KOPT-K1 (cell line): ENCODE data around the gene NR6A1.

ENCODE experiments used
- H3K27ac ChIP-seq: fragments of 200-600 bp; sonication (generic); 2 replicates; pipeline ENCODE4 v1.5.1; 2016; ENCODE audit warnings: antibody characterized with exemption, mild to moderate bottlenecking, low read depth, low read length; ENCODE audit not compliant: poor library complexity, severe bottlenecking
- H3K36me3 ChIP-seq: fragments of 200-600 bp; sonication (generic); 2 replicates; pipeline ENCODE4 v1.5.1; 2017; ENCODE audit warnings: antibody characterized with exemption, mild to moderate bottlenecking, low read length, moderate library complexity; ENCODE audit not compliant: insufficient read depth
- H3K9me3 ChIP-seq: fragments of 200-600 bp; sonication (generic); 2 replicates; pipeline ENCODE4 v1.5.1; 2017; ENCODE audit warnings: antibody characterized with exemption, low read length, mild to moderate bottlenecking; ENCODE audit not compliant: insufficient read depth, poor library complexity, severe bottlenecking

Gene NR6A1

DNA sequence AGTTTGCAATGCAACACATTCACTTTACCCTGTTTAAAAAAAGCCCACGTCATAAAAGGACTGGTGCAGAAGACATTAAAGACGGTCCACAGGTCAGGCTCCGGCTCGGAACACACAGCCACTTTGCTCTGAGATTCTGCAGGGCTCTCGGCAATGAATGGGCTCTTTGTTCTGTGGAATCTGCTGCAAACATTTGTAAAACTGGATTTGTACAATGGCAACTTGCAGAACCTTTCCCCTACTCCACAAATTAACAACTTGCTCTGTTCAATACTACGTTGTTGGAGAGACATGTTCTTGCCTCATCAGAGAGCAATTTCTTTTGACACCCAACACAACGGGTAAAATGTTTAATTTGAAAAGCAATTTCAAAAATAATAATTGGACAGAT, 250.9 kb downstream of the NR6A1 start:
- Histone ChIP-seq H3K36me3 (no peaks in the 10 kb centered on the region), H3K27ac (no peak overlapping the region), H3K9me3 (no peaks in the 10 kb centered on the region)

DNA sequence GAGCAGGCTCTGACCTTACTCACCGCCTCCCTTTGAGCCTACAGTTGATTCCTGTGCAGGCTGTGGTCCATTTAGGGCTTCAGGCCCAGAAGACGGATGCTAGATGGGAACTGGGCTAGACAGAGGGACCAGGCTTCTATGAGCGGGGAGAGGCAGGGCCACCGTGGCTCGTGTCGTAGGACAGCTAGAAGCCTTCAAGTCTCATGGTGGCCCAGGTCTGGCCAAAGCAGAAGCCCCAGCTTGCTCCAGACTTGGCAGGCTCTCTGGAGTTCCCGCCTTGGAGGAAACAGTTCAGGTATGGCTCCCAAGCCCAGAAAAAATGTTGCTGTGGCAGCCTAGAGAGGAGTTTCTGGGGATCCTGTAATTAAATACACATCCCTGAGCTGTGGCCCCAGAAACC, 253.0 kb downstream of the NR6A1 start:
- Histone ChIP-seq H3K9me3 (no peaks in the 10 kb centered on the region), H3K36me3 (no peaks in the 10 kb centered on the region), H3K27ac (no peak overlapping the region)

GRCh38 chr9:124517600-124517999, 253.5 kb downstream of the NR6A1 start:
- no peaks in the 10 kb centered on the region for H3K9me3 ChIP-seq
- no peaks in the 10 kb centered on the region for H3K36me3 ChIP-seq
- H3K27ac ChIP-seq: no peak overlapping the region

DNA sequence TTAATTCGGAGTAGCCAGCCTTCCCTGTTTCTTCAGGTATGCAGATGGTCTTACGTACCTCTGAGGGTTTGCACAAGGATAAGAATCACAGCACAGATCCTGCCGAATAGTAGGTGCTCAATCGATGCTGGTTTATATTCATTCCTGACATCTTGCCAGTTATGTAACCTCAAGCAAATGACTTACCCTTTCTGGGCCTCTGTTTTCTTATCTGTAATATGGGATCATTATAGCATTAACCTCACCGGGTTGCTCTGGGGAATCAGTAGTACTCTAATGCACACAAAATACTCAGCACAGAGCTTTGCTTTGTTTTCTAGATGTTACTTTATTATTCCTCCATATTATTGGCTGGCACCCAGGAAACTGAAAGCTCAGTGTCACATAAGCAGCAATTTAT, 256.2 kb downstream of the NR6A1 start:
- Histone ChIP-seq H3K9me3 (no peaks in the 10 kb centered on the region), H3K36me3 (no peaks in the 10 kb centered on the region), H3K27ac (no peak overlapping the region)

GRCh38 chr9:124514125-124514524, 257.0 kb downstream of the NR6A1 start:
- H3K9me3 ChIP-seq: no peaks in the 10 kb centered on the region

DNA sequence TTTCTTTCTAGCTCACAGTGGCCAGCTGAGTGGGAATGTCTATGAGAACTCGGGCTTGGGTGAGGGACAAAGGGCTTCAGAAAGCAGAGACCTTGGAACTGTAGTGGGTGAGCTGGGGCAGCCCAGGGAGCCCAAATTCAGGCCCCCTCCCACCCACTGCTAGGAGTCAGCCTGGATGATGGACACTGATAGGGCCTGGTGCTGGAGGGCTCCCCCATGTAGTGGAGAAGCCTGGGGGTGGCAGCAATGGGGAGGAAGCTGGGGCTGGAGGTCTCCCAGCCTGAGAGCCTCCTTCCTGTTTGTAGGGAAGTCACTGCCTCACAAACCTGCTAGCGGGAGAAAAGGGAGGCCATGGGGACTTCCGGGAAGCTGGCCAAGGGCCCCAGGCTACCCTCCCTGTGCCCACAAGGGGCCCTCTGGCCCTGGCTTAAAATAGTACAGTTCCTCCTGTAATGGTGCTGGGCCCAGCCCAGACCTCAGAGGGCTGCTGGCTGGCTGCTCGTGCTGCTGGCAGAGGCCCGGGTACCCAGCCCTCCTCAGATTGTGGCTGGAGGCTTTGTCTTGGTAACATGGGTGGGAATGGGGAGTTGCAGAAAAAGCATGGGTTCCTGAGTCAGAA, 257.6 kb downstream of the NR6A1 start:
- Histone ChIP-seq H3K27ac (no peak overlapping the region), H3K9me3 (no peaks in the 10 kb centered on the region), H3K36me3 (no peaks in the 10 kb centered on the region)

More at GRCh38 chr9:124514125-124514524, 257.0 kb downstream of the NR6A1 start:
- H3K27ac ChIP-seq: no peak overlapping the region
- no peaks in the 10 kb centered on the region for H3K36me3 ChIP-seq

DNA sequence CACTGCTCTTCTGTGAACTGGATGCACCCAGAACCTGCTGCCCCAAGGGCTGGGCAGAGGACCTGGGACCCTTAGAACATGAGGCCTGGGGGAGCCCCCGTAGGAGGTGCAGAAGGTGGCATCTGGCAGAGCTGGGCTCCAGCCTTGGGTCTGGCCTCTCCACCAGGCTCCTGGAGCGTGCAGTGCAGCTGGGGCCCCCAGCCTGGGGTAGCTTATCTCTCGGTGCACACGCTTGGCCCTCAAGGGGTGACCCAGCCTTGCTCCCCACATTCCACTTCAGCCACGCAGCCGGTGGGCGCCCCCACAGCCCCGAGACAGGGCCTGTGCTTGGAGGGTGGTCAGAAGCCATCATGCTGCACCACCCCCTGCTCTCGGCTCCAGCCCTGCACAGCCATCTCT, 258.3 kb downstream of the NR6A1 start:
- Histone ChIP-seq H3K9me3 (no peaks in the 10 kb centered on the region), H3K36me3 (no peaks in the 10 kb centered on the region), H3K27ac (no peak overlapping the region)

DNA sequence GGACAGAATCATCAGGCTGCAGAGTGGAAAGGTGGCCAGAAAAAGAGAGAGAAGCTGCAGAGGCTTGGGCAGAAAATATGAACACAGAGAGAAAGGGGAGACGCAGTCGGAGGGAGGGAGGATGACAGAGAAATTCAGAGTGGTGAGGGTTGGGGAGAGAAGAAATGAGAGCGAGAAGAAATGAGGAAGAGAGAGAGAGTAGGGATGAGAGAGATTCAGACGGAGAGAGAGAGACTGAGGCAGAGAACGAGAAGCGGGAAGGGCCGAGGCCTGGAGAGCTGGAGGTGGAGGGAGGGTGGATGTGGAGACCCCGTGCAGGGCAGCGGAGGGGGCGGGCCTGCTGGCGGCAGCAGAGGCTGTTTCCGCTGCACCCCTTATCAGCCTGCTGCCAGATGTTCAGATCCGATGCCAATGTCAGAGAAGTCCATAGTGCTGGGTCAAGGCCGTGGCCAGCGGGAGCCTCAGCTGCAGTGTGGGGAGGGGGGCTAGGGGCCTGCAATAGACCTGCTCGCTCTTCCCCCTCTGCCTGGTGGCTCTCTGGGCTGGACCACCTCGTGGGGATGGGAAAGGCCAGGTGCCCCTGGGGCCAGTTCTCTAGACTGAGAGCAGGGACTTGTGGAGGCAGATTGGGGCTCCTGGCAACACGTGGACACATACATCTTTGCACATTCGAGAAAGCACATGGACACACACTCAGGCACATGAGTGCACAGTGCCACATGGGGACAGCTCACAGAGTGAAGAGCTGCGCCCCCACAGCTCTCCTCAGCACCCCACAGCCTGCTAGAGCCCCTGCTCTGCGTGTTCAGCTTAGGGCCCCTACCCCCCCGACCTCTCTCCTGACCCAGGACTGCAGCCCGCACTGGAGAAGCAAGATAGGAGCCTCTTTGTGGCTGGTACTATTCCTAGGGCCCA, 259.0 kb downstream of the NR6A1 start:
- H3K27ac ChIP-seq: no peak overlapping the region
- no peaks in the 10 kb centered on the region for H3K36me3 ChIP-seq
- H3K9me3 ChIP-seq: no peaks in the 10 kb centered on the region

GRCh38 chr9:124511426-124511840, 259.7 kb downstream of the NR6A1 start:
- no peaks in the 10 kb centered on the region for H3K36me3 ChIP-seq
- no peak overlapping the region for H3K27ac ChIP-seq

GRCh38 chr9:124510650-124511425, 260.3 kb downstream of the NR6A1 start:
- H3K9me3 ChIP-seq: no peaks in the 10 kb centered on the region
- no peaks in the 10 kb centered on the region for H3K36me3 ChIP-seq
- H3K27ac ChIP-seq: no peak overlapping the region

More at GRCh38 chr9:124511426-124511840, 259.7 kb downstream of the NR6A1 start:
- H3K9me3 ChIP-seq: no peaks in the 10 kb centered on the region

DNA sequence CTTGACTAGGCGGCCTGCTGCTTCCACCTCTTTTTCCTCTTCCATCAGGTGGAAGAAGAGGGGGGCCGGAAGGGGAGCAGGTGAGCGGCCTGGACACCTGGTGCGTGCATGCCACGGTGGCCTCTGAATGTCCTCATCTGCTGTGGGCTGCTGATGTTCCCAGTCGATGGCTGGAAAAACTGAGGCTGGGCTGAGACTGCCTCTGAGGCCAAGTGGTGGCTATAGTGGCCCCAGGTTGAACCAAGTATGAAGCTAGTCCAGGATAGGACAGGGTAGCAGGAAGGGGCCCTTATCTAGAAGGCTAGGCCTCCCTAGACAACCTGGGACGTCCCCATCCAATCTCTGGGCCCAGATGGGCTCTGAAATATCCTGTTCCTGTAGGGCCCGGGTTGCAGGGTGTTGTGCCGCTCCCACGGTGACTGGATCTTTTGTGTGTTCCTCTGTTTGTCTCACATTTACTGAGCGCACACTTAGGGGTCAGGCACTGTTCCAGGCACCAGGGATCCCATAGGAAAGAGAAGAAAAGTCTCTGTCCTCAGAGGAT, 263.2 kb downstream of the NR6A1 start:
- no peaks in the 10 kb centered on the region for H3K36me3 ChIP-seq
- no peak overlapping the region for H3K27ac ChIP-seq
- H3K9me3 ChIP-seq: no peaks in the 10 kb centered on the region

DNA sequence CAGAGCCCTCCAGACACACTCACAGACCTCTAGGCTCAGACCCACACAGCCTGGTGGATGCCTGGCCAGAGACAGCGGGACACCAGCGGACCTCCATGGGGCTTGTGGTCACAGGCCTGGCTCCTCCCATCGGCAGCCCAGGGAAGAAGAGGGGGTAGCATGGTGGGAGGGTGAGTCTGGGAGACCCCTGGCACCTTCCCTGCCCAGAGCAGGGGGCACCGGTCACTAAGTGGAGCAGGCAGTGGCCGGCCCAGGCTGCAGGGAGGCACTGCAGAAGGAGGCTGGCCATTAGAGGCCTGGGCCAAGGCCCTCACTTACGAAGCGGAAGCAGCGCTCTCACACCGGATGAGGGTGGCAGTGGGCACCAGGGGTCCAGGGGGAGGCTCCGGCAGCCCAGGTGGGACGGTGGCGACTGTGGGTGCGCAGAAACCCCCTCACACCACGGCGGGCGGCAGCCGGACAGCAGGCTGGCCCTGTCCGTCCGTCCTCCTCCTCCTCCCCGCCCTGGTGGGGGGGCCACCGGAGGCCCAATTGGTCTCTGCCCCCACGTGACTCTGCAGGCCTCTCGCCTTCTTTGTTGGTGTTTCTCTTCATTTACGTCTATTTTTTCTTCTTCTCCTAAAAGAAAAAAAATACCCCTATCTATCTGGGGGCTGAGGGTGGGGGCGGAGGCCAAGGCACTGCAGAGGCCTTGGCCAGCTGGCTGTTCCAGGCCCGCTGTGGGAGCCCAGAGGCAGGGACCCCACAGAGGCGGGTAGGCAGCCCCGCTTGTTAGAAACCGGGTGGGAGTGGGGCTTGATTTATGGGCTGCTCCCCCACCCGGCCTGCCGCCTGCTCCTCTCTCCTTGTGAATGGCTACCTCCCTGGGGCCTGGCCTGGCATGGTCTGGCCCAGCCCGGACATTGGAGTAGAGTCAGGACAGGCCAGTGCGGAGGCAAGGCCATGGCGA, 263.9 kb downstream of the NR6A1 start, which contains the start of gene NR5A1:
TSS of gene NR5A1 (minus strand) at position 469 of the 949 bp plus-strand sequence. CDS start 4,004 bp downstream, outside the sequence.
- no peaks in the 10 kb centered on the region for H3K36me3 ChIP-seq
- no peaks in the 10 kb centered on the region for H3K9me3 ChIP-seq
- H3K27ac ChIP-seq: no peak within 1 kb of the TSS

- Histone ChIP-seq H3K9me3 (no peaks in the 10 kb centered on the region), H3K27ac (no peak overlapping the region), H3K36me3 (no peaks in the 10 kb centered on the region)
These were observed 264.7 kb downstream of the NR6A1 start for GRCh38 chr9:124506433-124506832.

DNA sequence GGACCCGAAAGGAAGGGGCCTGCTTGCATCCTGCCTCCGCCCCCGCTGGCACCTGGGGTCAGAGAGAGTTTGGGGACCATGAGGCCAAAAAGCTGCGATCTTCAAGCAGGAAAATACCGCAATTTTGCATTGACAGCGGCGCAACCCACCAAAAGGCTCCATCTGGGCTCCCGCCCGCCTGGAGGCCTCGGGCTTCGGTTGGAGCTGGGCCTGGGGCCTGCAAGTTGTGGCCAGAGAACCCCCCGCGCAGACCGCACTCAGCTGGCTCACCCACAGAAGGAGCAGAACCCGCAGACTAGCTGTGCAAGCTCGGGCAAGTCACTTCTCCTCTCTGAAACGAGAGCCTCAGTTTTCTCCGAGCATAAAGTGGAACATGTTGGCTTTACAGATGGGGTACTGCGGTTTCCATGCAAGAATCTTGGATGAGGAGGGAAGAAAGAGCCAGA, 265.2 kb downstream of the NR6A1 start:
- Histone ChIP-seq H3K27ac (no peak overlapping the region), H3K9me3 (no peaks in the 10 kb centered on the region), H3K36me3 (no peaks in the 10 kb centered on the region)
